ENCODE results near the gene DUOX2. TPM values are rescaled to one million over a fixed set of nuclear protein-coding genes. Genes with fewer than 3 reads are reported as not detected.

Gene DUOX2
- polyA plus RNA-seq, 1 donor (not counting 4 experiments of a cell fraction or from before 2014, with no cell fraction given), result 0.31 TPM

DNA sequence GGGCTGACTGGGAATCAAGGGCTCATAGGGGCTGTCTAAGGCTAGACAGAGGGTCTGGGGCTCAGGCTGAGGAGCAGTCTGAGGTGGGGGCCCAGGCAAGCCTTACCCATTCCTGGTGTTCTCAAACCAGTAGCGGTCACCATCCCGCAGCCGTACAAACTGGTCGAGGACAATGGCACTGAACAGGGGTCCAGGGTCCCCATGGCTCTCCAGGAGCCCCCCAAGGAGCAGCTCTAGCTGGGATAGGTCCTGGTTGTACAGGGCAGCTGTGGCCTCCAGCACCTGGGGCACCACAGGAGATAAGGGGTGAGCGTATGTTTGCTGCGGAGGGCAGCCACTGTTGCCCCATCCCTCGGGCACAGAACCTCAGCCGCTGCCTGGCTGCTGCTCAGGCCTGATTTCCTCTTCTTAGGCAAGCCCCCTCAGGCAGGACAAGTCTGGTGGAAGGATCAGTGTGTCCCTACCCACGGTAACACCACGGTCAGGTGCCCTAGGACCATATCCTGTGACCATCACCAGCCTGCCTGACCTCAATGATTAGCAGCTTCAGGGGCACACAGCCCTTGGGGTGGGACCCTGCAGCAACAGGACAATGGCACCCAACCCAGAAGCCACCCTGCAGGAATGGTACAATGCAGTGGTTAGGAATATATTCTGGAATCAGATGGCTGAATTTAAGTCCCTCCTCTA, 5.9 kb downstream of the DUOX2 start:
- peaks cover 36% of the 10 kb centered on the region for H3K27me3 ChIP-seq (ENCODE audit: control insufficient read depth, extremely low read depth, insufficient read depth, low read length)
- no peak for FAIRE-seq
- DNase-seq (ENCODE audit: low read depth, low spot score), result no peak

DNA sequence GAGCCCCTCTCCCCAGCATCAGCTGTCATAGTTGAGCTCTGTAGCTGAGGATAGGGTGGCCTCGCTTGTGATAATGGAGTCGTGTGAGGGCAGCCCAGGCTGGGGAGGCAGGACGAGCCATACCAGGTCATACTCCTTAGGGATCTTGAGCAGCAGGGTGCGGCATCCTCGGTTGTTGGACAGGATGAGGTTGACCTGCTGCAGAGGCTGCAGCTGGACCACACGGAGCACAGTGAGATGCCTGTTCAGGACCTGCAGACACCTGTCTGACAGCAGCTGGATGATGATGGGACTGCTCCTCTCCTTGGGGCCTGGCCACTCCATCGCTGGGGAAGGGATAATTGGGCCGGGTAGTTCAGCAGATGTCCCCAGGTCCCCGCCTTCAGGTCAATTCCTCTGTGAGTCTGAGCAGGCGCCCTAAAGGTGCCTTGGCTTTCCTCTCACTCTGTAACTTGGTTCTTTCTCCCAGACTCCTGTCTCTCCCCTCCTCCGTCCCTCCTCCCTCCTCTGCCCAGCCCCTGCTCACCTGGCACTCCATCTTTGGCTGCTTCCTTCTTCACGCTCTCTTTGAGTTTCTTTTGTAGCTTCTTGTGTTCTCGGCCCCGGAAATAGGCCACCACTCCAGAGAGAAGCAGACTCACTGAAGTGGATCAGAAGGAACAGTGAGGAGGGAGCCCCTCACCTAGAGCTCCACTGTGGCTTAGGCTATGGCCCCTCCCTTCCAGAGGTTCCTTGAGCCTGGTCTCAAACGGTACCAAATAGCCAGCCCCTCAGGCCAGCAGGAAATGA, 7.8 kb downstream of the DUOX2 start:
- H3K9me1 ChIP-seq (ENCODE audit: control insufficient read depth, extremely low read depth, insufficient read depth, low read length), result no peaks in the 10 kb centered on the region
- H3K27ac ChIP-seq (ENCODE audit: control insufficient read depth, insufficient read depth, low read length), result no peak overlapping the region
- H2AFZ ChIP-seq (ENCODE audit: control insufficient read depth, low read length), result no peak overlapping the region
- TF ChIP-seq, protein P1, sequence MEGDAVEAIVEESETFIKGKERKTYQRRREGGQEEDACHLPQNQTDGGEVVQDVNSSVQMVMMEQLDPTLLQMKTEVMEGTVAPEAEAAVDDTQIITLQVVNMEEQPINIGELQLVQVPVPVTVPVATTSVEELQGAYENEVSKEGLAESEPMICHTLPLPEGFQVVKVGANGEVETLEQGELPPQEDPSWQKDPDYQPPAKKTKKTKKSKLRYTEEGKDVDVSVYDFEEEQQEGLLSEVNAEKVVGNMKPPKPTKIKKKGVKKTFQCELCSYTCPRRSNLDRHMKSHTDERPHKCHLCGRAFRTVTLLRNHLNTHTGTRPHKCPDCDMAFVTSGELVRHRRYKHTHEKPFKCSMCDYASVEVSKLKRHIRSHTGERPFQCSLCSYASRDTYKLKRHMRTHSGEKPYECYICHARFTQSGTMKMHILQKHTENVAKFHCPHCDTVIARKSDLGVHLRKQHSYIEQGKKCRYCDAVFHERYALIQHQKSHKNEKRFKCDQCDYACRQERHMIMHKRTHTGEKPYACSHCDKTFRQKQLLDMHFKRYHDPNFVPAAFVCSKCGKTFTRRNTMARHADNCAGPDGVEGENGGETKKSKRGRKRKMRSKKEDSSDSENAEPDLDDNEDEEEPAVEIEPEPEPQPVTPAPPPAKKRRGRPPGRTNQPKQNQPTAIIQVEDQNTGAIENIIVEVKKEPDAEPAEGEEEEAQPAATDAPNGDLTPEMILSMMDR (optimal IDR thresholded peaks at IDR 0.05 in 1 of 3, IDR thresholded peaks at IDR 0.05 in 1 of 3, conservative IDR thresholded peaks at IDR 0.05 in 1 of 3; ENCODE audit: extremely low read depth in 1 of 3, insufficient read depth in 2 of 3, low read length in 3 of 3), result no peak
- TF ChIP-seq EZH2 (IDR thresholded peaks at IDR 0.05; ENCODE audit: low read length), result no peak
- no peaks in the 10 kb centered on the region for H3K4me1 ChIP-seq (ENCODE audit: control insufficient read depth, extremely low read depth, insufficient read depth, low read length)
- no peaks in the 10 kb centered on the region for H3K79me2 ChIP-seq (ENCODE audit: control insufficient read depth, insufficient read depth, low read length)
- FAIRE-seq (no peak), DNase-seq (ENCODE audit: low read depth, low spot score) (no peak)
- no peaks in the 10 kb centered on the region for H3K9me3 ChIP-seq (ENCODE audit: control insufficient read depth, low read depth, low read length)
- H3K4me3 ChIP-seq (ENCODE audit: control insufficient read depth in 2 of 3, extremely low read depth in 1 of 3, insufficient read depth in 2 of 3, low read depth in 1 of 3, low read length in 3 of 3), result no peak overlapping the region
- dilution Hi-C loops (cut with MboI; ENCODE audit: extremely low pct_ligation_motif_present, low sequenced_read_pairs), result no loop called here
- no peak overlapping the region for H3K4me2 ChIP-seq (ENCODE audit: control insufficient read depth, extremely low read depth, insufficient read depth, low read depth, low read length)
- H3K27me3 ChIP-seq (ENCODE audit: control insufficient read depth, extremely low read depth, insufficient read depth, low read length), result peaks cover 22% of the 10 kb centered on the region
- H3K36me3 ChIP-seq (ENCODE audit: control insufficient read depth in 2 of 2, extremely low read depth in 1 of 2, insufficient read depth in 2 of 2, low read length in 2 of 2), result no peaks in the 10 kb centered on the region
- no peaks in the 10 kb centered on the region for H4K20me1 ChIP-seq (ENCODE audit: control insufficient read depth, extremely low read depth, insufficient read depth, low read length)
- no peak overlapping the region for H3K9ac ChIP-seq (ENCODE audit: control insufficient read depth, extremely low read depth, insufficient read depth, low read length)

More for the DNA sequence above, 5.9 kb downstream of the DUOX2 start:
- H3K79me2 ChIP-seq (ENCODE audit: control insufficient read depth, insufficient read depth, low read length), result no peaks in the 10 kb centered on the region
- H3K9me1 ChIP-seq (ENCODE audit: control insufficient read depth, extremely low read depth, insufficient read depth, low read length), result no peaks in the 10 kb centered on the region
- no peaks in the 10 kb centered on the region for H3K36me3 ChIP-seq (ENCODE audit: control insufficient read depth in 2 of 2, extremely low read depth in 1 of 2, insufficient read depth in 2 of 2, low read length in 2 of 2)
- no peak for TF ChIP-seq EZH2 (IDR thresholded peaks at IDR 0.05; ENCODE audit: low read length)
- TF ChIP-seq, protein P1 (optimal IDR thresholded peaks at IDR 0.05 in 1 of 3, IDR thresholded peaks at IDR 0.05 in 1 of 3, conservative IDR thresholded peaks at IDR 0.05 in 1 of 3; ENCODE audit: extremely low read depth in 1 of 3, insufficient read depth in 2 of 3, low read length in 3 of 3), result no peak
- H3K9me3 ChIP-seq (ENCODE audit: control insufficient read depth, low read depth, low read length), result no peaks in the 10 kb centered on the region
- H4K20me1 ChIP-seq (ENCODE audit: control insufficient read depth, extremely low read depth, insufficient read depth, low read length), result no peaks in the 10 kb centered on the region
- no peak overlapping the region for H3K4me2 ChIP-seq (ENCODE audit: control insufficient read depth, extremely low read depth, insufficient read depth, low read depth, low read length)
- no peak overlapping the region for H2AFZ ChIP-seq (ENCODE audit: control insufficient read depth, low read length)
- no peak overlapping the region for H3K4me3 ChIP-seq (ENCODE audit: control insufficient read depth in 2 of 3, extremely low read depth in 1 of 3, insufficient read depth in 2 of 3, low read depth in 1 of 3, low read length in 3 of 3)
- no peak overlapping the region for H3K27ac ChIP-seq (ENCODE audit: control insufficient read depth, insufficient read depth, low read length)
- peaks cover 8% of the 10 kb centered on the region for H3K4me1 ChIP-seq (ENCODE audit: control insufficient read depth, extremely low read depth, insufficient read depth, low read length)
- dilution Hi-C loops (cut with MboI; ENCODE audit: extremely low pct_ligation_motif_present, low sequenced_read_pairs), result no loop called here
- no peak overlapping the region for H3K9ac ChIP-seq (ENCODE audit: control insufficient read depth, extremely low read depth, insufficient read depth, low read length)

Measured in keratinocyte (primary cell).